ENCODE data around the gene OTOP2.
A peak's percentile ranks its signal among the peaks of the same experiment; 100 is the strongest.
"Not testable (repeated sequence)": the region's sequence is repeated elsewhere in the genome, so short reads cannot be mapped to it uniquely, and the experiment has no call there.

The OTOP2 gene

GRCh38 chr17:74961657-74962350, 37.7 kb downstream of the OTOP2 start:
- TF ChIP-seq CTCF (conservative IDR thresholded peaks at IDR 0.05; ENCODE audit: low read depth, low read length) = peak; percentile 69
- no peak for DNase-seq (ENCODE audit: low read depth)
- H3K4me3 ChIP-seq (ENCODE audit: low read length) = no peak overlapping the region

GRCh38 chr17:74962622-74963394, 38.7 kb downstream of the OTOP2 start:
- TF ChIP-seq CTCF (conservative IDR thresholded peaks at IDR 0.05; ENCODE audit: low read depth, low read length) = no peak
- DNase-seq (ENCODE audit: low read depth) = no peak
- no peak overlapping the region for H3K4me3 ChIP-seq (ENCODE audit: low read length)

- TF ChIP-seq CTCF (conservative IDR thresholded peaks at IDR 0.05; ENCODE audit: low read depth, low read length) = peak; percentile 12
- H3K4me3 ChIP-seq (ENCODE audit: low read length) = no peak overlapping the region
- DNase-seq (ENCODE audit: low read depth) = no peak
Measured at GRCh38 chr17:74963656-74964055, 39.6 kb downstream of the OTOP2 start.

GRCh38 chr17:74964246-74964761, 40.2 kb downstream of the OTOP2 start:
- H3K4me3 ChIP-seq (ENCODE audit: low read length) = no peak overlapping the region
- TF ChIP-seq CTCF (conservative IDR thresholded peaks at IDR 0.05; ENCODE audit: low read depth, low read length) = no peak
- no peak for DNase-seq (ENCODE audit: low read depth)

GRCh38 chr17:74964988-74965622, 41.0 kb downstream of the OTOP2 start:
- TF ChIP-seq CTCF (conservative IDR thresholded peaks at IDR 0.05; ENCODE audit: low read depth, low read length) = no peak
- H3K4me3 ChIP-seq (ENCODE audit: low read length) = no peak overlapping the region
- DNase-seq (ENCODE audit: low read depth) = no peak

- no peak for TF ChIP-seq CTCF (conservative IDR thresholded peaks at IDR 0.05; ENCODE audit: low read depth, low read length)
- DNase-seq (ENCODE audit: low read depth) = no peak
- H3K4me3 ChIP-seq (ENCODE audit: low read length) = no peak overlapping the region
Measured at GRCh38 chr17:74968361-74968780, 44.3 kb downstream of the OTOP2 start.

- H3K4me3 ChIP-seq (ENCODE audit: low read length) = not testable (repeated sequence)
Measured at GRCh38 chr17:74969501-74969900, 45.4 kb downstream of the OTOP2 start.

More at GRCh38 chr17:74969501-74969900, 45.4 kb downstream of the OTOP2 start:
- not testable (repeated sequence) for DNase-seq (ENCODE audit: low read depth)

Measured in retinal pigment epithelial cell (primary cell).